ENCODE results near the gene MELK. TPM values are rescaled to one million over a fixed set of nuclear protein-coding genes. Genes with fewer than 3 reads are reported as not detected.

The MELK gene
- total RNA-seq, 1 experiment from 2014 or later = 63.2 TPM

- H3K9me3 ChIP-seq (ENCODE audit: control insufficient read depth in 1 of 2, insufficient read depth in 1 of 2, low read depth in 1 of 2, low read length in 2 of 2) = no peaks in the 10 kb centered on the region
- intact Hi-C loops (cut with micrococcal nuclease) = no loop called here
- BruUV-seq (replicated peaks) = no TSS peak
- no peak overlapping the region for H3K9ac ChIP-seq (ENCODE audit: low read length)
- no peaks in the 10 kb centered on the region for H3K4me1 ChIP-seq (ENCODE audit: control insufficient read depth in 1 of 2, insufficient read depth in 2 of 2, low read length in 2 of 2)
- no peak overlapping the region for H3K4me2 ChIP-seq (ENCODE audit: low read length)
- ChIA-PET POLR2A (no interaction called here), CTCF (interaction anchor here (0.7 to 2.0 kb wide), 2 partner anchors 91 to 218 kb away, joined by 3 to 8 read pairs; no protein-coding TSS in a partner anchor), RAD21 (ENCODE audit: low non-redundant PET in 1 of 2, low total read pairs in 2 of 2, uncharacterized antibody in 2 of 2, unreplicated experiment in 2 of 2) (no interaction called here)
- no peak for TF ChIP-seq POLR2AphosphoS5 (IDR thresholded peaks at IDR 0.05; ENCODE audit: low read depth, low read length)
- TF ChIP-seq ELF1 (IDR thresholded peaks at IDR 0.05; ENCODE audit: borderline replicate concordance, low read depth) = no peak
- TF ChIP-seq TCF7L2 (IDR thresholded peaks at IDR 0.05; ENCODE audit: borderline replicate concordance, extremely low read depth, insufficient read depth, insufficient read length) = no peak
- no peak for TF ChIP-seq REST (IDR thresholded peaks at IDR 0.05; ENCODE audit: low read depth)
- TF ChIP-seq ZNF274 (IDR thresholded peaks at IDR 0.05; ENCODE audit: low read depth, low read length) = no peak
- no peak for TF ChIP-seq ZBTB33 (IDR thresholded peaks at IDR 0.05; ENCODE audit: extremely low read depth, insufficient replicate concordance, low read length)
- TF ChIP-seq, protein P1, sequence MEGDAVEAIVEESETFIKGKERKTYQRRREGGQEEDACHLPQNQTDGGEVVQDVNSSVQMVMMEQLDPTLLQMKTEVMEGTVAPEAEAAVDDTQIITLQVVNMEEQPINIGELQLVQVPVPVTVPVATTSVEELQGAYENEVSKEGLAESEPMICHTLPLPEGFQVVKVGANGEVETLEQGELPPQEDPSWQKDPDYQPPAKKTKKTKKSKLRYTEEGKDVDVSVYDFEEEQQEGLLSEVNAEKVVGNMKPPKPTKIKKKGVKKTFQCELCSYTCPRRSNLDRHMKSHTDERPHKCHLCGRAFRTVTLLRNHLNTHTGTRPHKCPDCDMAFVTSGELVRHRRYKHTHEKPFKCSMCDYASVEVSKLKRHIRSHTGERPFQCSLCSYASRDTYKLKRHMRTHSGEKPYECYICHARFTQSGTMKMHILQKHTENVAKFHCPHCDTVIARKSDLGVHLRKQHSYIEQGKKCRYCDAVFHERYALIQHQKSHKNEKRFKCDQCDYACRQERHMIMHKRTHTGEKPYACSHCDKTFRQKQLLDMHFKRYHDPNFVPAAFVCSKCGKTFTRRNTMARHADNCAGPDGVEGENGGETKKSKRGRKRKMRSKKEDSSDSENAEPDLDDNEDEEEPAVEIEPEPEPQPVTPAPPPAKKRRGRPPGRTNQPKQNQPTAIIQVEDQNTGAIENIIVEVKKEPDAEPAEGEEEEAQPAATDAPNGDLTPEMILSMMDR (IDR thresholded peaks at IDR 0.05 in 2 of 3, conservative IDR thresholded peaks at IDR 0.05 in 1 of 3; ENCODE audit: borderline replicate concordance in 1 of 3, insufficient read depth in 1 of 3, low read depth in 2 of 3, low read length in 2 of 3) = no peak
- no peak for TF ChIP-seq ATF3 (IDR thresholded peaks at IDR 0.05)
- no peak for TF ChIP-seq SIN3A (IDR thresholded peaks at IDR 0.05; ENCODE audit: low read depth)
- H3K36me3 ChIP-seq (ENCODE audit: control insufficient read depth in 1 of 2, insufficient read depth in 2 of 2, low read length in 2 of 2) = peaks cover 9 to 20% of the 10 kb centered on the region in 2 experiments
- no peak for DNase-seq (ENCODE audit: low read depth, low spot score)
- no peak overlapping the region for H3K4me3 ChIP-seq (replicated peaks in 1 of 2; ENCODE audit: low read depth in 1 of 2, low read length in 2 of 2)
- H3K27ac ChIP-seq (ENCODE audit: low read depth, low read length) = no peak overlapping the region
- H3K9me2 ChIP-seq (ENCODE audit: insufficient read depth) = no peaks in the 10 kb centered on the region
- peaks cover 52% of the 10 kb centered on the region for H3K79me2 ChIP-seq (ENCODE audit: insufficient read depth, low read length)
- no peaks in the 10 kb centered on the region for H3K27me3 ChIP-seq (ENCODE audit: insufficient read depth, low read length)
- no peak for ATAC-seq
- peaks cover 5% of the 10 kb centered on the region; the same call in 1 of the 2 replicates for H4K20me1 ChIP-seq (ENCODE audit: insufficient read depth)
- H2AFZ ChIP-seq (ENCODE audit: low read depth, low read length, poor library complexity, severe bottlenecking) = no peak overlapping the region
Measured at GRCh38 chr9:36637491-36638270, 65.0 kb downstream of the MELK start.
